Effector memory CD8-positive, alpha-beta T cell (primary cell): ENCODE results near the gene TGIF1.

Experiments used
- ATAC-seq: fragments of 150-1000 bp; cut with Tn5 transposase; replicated peaks from 2 replicates; pipeline ENCODE4 v1.10.0; 2021; ENCODE audit warnings: mild to moderate bottlenecking, moderate library complexity
- DNase-seq, 3 experiments: peaks; one replicate each; pipeline ENCODE4 v3.0.0; 2021
- H3K27ac Mint-ChIP-seq, 2 donors: one replicate each; pipeline ENCODE4 v1.8.0; 2022; ENCODE audit warnings: mild to moderate bottlenecking in 2 of 2, mixed read lengths in 2 of 2, moderate library complexity in 2 of 2
- H3K27me3 Mint-ChIP-seq, 2 donors: one replicate each; pipeline ENCODE4 v1.8.0; 2022; ENCODE audit warnings: mixed read lengths in 2 of 2
- H3K36me3 Mint-ChIP-seq: one replicate; pipeline ENCODE4 v1.8.0; 2022; ENCODE audit warnings: mild to moderate bottlenecking, moderate library complexity, mixed read lengths; ENCODE audit not compliant: insufficient read depth
- H3K4me1 Mint-ChIP-seq, 2 donors: one replicate each; pipeline ENCODE4 v1.8.0; 2022; ENCODE audit warnings: low read depth in 2 of 2, mixed read lengths in 2 of 2
- H3K4me3 Mint-ChIP-seq, 2 donors: one replicate each; pipeline ENCODE4 v1.8.0; 2022; ENCODE audit warnings: mild to moderate bottlenecking in 2 of 2, mixed read lengths in 2 of 2, moderate library complexity in 2 of 2
- H3K9me3 Mint-ChIP-seq, 2 donors: one replicate each; pipeline ENCODE4 v1.8.0; 2022; ENCODE audit warnings: mixed read lengths in 2 of 2

The TGIF1 gene

GRCh38 chr18:3489462-3489861, 39.5 kb downstream of the TGIF1 start:
- Mint-ChIP-seq H3K27ac (no peak overlapping the region), H3K4me1 (peaks cover 2 to 5% of the 10 kb centered on the region in 2 donors), H3K36me3 (no peaks in the 10 kb centered on the region), H3K9me3 (no peaks in the 10 kb centered on the region), H3K27me3 (peaks cover 0 to 24% of the 10 kb centered on the region in 2 donors), H3K4me3 (no peak overlapping the region)
- DNase-seq: no peak
- ATAC-seq: no peak

- Mint-ChIP-seq H3K4me3 (no peak overlapping the region), H3K27ac (no peak overlapping the region), H3K27me3 (peaks cover 0 to 18% of the 10 kb centered on the region in 2 donors), H3K4me1 (peaks cover 0 to 5% of the 10 kb centered on the region in 2 donors), H3K36me3 (no peaks in the 10 kb centered on the region), H3K9me3 (no peaks in the 10 kb centered on the region)
- ATAC-seq (no peak), DNase-seq (no peak)
Measured at GRCh38 chr18:3491981-3492555, 42.1 kb downstream of the TGIF1 start.

- ATAC-seq (no peak), DNase-seq (no peak)
- H3K4me3 Mint-ChIP-seq: no peak overlapping the region
- peaks cover 3 to 18% of the 10 kb centered on the region in 2 donors for H3K27me3 Mint-ChIP-seq
- peaks cover 0 to 5% of the 10 kb centered on the region in 2 donors for H3K4me1 Mint-ChIP-seq
- no peaks in the 10 kb centered on the region for H3K36me3 Mint-ChIP-seq
- no peaks in the 10 kb centered on the region for H3K9me3 Mint-ChIP-seq
- no peak overlapping the region for H3K27ac Mint-ChIP-seq
Measured at GRCh38 chr18:3492721-3493120, 42.7 kb downstream of the TGIF1 start.

GRCh38 chr18:3493501-3494244, 43.7 kb downstream of the TGIF1 start:
- no peaks in the 10 kb centered on the region for H3K9me3 Mint-ChIP-seq
- DNase-seq: no peak
- peaks cover 13 to 22% of the 10 kb centered on the region in 2 donors for H3K27me3 Mint-ChIP-seq
- no peak overlapping the region for H3K27ac Mint-ChIP-seq
- H3K36me3 Mint-ChIP-seq: no peaks in the 10 kb centered on the region
- no peak for ATAC-seq
- H3K4me1 Mint-ChIP-seq: peaks cover 4 to 9% of the 10 kb centered on the region in 2 donors
- H3K4me3 Mint-ChIP-seq: no peak overlapping the region

- H3K4me1 Mint-ChIP-seq: peaks cover 5 to 12% of the 10 kb centered on the region in 2 donors
- H3K27ac Mint-ChIP-seq: no peak overlapping the region
- DNase-seq (no peak), ATAC-seq (no peak)
- H3K4me3 Mint-ChIP-seq: no peak overlapping the region
- H3K27me3 Mint-ChIP-seq: peaks cover 18 to 28% of the 10 kb centered on the region in 2 donors
- H3K36me3 Mint-ChIP-seq: no peaks in the 10 kb centered on the region
- no peaks in the 10 kb centered on the region for H3K9me3 Mint-ChIP-seq
Measured at GRCh38 chr18:3494245-3494526, 44.2 kb downstream of the TGIF1 start.

GRCh38 chr18:3494569-3494968, 44.6 kb downstream of the TGIF1 start:
- H3K4me1 Mint-ChIP-seq: peaks cover 7 to 14% of the 10 kb centered on the region in 2 donors
- peaks cover 22 to 30% of the 10 kb centered on the region in 2 donors for H3K27me3 Mint-ChIP-seq

GRCh38 chr18:3495691-3496430, 45.9 kb downstream of the TGIF1 start:
- ATAC-seq (no peak), DNase-seq (no peak)
- H3K9me3 Mint-ChIP-seq: no peaks in the 10 kb centered on the region
- no peak overlapping the region for H3K27ac Mint-ChIP-seq
- peaks cover 27 to 30% of the 10 kb centered on the region in 2 donors for H3K27me3 Mint-ChIP-seq
- H3K4me1 Mint-ChIP-seq: peaks cover 11% of the 10 kb centered on the region in 2 donors
- H3K36me3 Mint-ChIP-seq: peaks cover 3% of the 10 kb centered on the region
- no peak overlapping the region for H3K4me3 Mint-ChIP-seq

More at GRCh38 chr18:3494569-3494968, 44.6 kb downstream of the TGIF1 start:
- DNase-seq (no peak), ATAC-seq (no peak)
- no peaks in the 10 kb centered on the region for H3K9me3 Mint-ChIP-seq
- no peak overlapping the region for H3K4me3 Mint-ChIP-seq
- no peak overlapping the region for H3K27ac Mint-ChIP-seq
- peaks cover 1% of the 10 kb centered on the region for H3K36me3 Mint-ChIP-seq

- no peaks in the 10 kb centered on the region for H3K9me3 Mint-ChIP-seq
- peaks cover 19 to 30% of the 10 kb centered on the region in 2 donors for H3K27me3 Mint-ChIP-seq
- H3K4me1 Mint-ChIP-seq: peaks cover 11% of the 10 kb centered on the region in 2 donors
- peak overlapping the region; percentile 74 to 83 for H3K4me3 Mint-ChIP-seq
- H3K36me3 Mint-ChIP-seq: peaks cover 3% of the 10 kb centered on the region
- ATAC-seq (peak; percentile 52), DNase-seq (no peak)
- no peak overlapping the region for H3K27ac Mint-ChIP-seq
Measured at GRCh38 chr18:3498698-3499471, 48.9 kb downstream of the TGIF1 start.

GRCh38 chr18:3499501-3499900, 49.5 kb downstream of the TGIF1 start:
- peaks cover 11% of the 10 kb centered on the region in 2 donors for H3K4me1 Mint-ChIP-seq
- DNase-seq (no peak), ATAC-seq (peak; percentile 29)
- H3K4me3 Mint-ChIP-seq: peak overlapping the region; percentile 74 to 83
- no peak overlapping the region for H3K27ac Mint-ChIP-seq
- H3K27me3 Mint-ChIP-seq: peaks cover 19 to 30% of the 10 kb centered on the region in 2 donors
- no peaks in the 10 kb centered on the region for H3K9me3 Mint-ChIP-seq
- peaks cover 3% of the 10 kb centered on the region for H3K36me3 Mint-ChIP-seq

GRCh38 chr18:3500016-3500415, 50.0 kb downstream of the TGIF1 start:
- H3K4me1 Mint-ChIP-seq: peaks cover 11% of the 10 kb centered on the region in 2 donors
- peaks cover 5% of the 10 kb centered on the region for H3K36me3 Mint-ChIP-seq
- no peak overlapping the region for H3K27ac Mint-ChIP-seq
- H3K27me3 Mint-ChIP-seq: peaks cover 19 to 35% of the 10 kb centered on the region in 2 donors
- ATAC-seq (no peak), DNase-seq (no peak)
- H3K9me3 Mint-ChIP-seq: no peaks in the 10 kb centered on the region
- H3K4me3 Mint-ChIP-seq: peak overlapping the region in 1 of 2 donors; percentile 83

GRCh38 chr18:3502650-3503049, 52.7 kb downstream of the TGIF1 start:
- H3K27me3 Mint-ChIP-seq: peaks cover 19 to 33% of the 10 kb centered on the region in 2 donors
- ATAC-seq: no peak
- H3K27ac Mint-ChIP-seq: no peak overlapping the region

GRCh38 chr18:3504637-3505036, 54.7 kb downstream of the TGIF1 start:
- no peak for DNase-seq
- Mint-ChIP-seq H3K36me3 (peaks cover 9% of the 10 kb centered on the region), H3K4me3 (no peak overlapping the region), H3K27me3 (peaks cover 4 to 13% of the 10 kb centered on the region in 2 donors), H3K27ac (no peak overlapping the region), H3K9me3 (no peaks in the 10 kb centered on the region), H3K4me1 (peaks cover 1 to 3% of the 10 kb centered on the region in 2 donors)
- ATAC-seq: no peak

More at GRCh38 chr18:3502650-3503049, 52.7 kb downstream of the TGIF1 start:
- no peak for DNase-seq
- Mint-ChIP-seq H3K4me3 (no peak overlapping the region), H3K36me3 (peaks cover 11% of the 10 kb centered on the region), H3K4me1 (peaks cover 11% of the 10 kb centered on the region in 2 donors), H3K9me3 (no peaks in the 10 kb centered on the region)
